Measurements from ENCODE around the gene PIP4K2A.
"Not testable (repeated sequence)": the region's sequence is repeated elsewhere in the genome, so short reads cannot be mapped to it uniquely, and the experiment has no call there.

The PIP4K2A gene

GRCh38 chr10:22512015-22512414, 202.4 kb downstream of the PIP4K2A start:
- not testable (repeated sequence) for H3K4me1 ChIP-seq (ENCODE audit: control insufficient read depth, insufficient read depth, low read length); H3K27me3 ChIP-seq (ENCODE audit: control insufficient read depth, insufficient read depth, low read length); H3K36me3 ChIP-seq (ENCODE audit: insufficient read depth, low read length); H3K9ac ChIP-seq (ENCODE audit: low read depth, low read length); H3K4me3 ChIP-seq (ENCODE audit: low read length); H3K9me3 ChIP-seq (replicated peaks; ENCODE audit: low read length); H3K4me2 ChIP-seq (ENCODE audit: low read length)

GRCh38 chr10:22508214-22508613, 206.2 kb downstream of the PIP4K2A start:
- not testable (repeated sequence) for H3K9ac ChIP-seq (ENCODE audit: low read depth, low read length); H3K4me3 ChIP-seq (ENCODE audit: low read length); H3K36me3 ChIP-seq (ENCODE audit: insufficient read depth, low read length); H3K9me3 ChIP-seq (replicated peaks; ENCODE audit: low read length); H3K4me2 ChIP-seq (ENCODE audit: low read length); H3K4me1 ChIP-seq (ENCODE audit: control insufficient read depth, insufficient read depth, low read length)
- H3K27me3 ChIP-seq (ENCODE audit: control insufficient read depth, insufficient read depth, low read length), result peaks cover 18% of the 10 kb centered on the region

- Histone ChIP-seq H3K27me3 (ENCODE audit: control insufficient read depth, insufficient read depth, low read length) (peaks cover 32% of the 10 kb centered on the region), H3K4me3 (ENCODE audit: low read length) (no peak overlapping the region), H3K9me3 (replicated peaks; ENCODE audit: low read length) (no peaks in the 10 kb centered on the region), H3K4me1 (ENCODE audit: control insufficient read depth, insufficient read depth, low read length) (peaks cover 3% of the 10 kb centered on the region), H3K4me2 (ENCODE audit: low read length) (no peak overlapping the region), H3K36me3 (ENCODE audit: insufficient read depth, low read length) (no peaks in the 10 kb centered on the region), H3K9ac (ENCODE audit: low read depth, low read length) (no peak overlapping the region)
Measured at GRCh38 chr10:22505911-22506685, 208.3 kb downstream of the PIP4K2A start.

- H3K36me3 ChIP-seq (ENCODE audit: insufficient read depth, low read length), result no peaks in the 10 kb centered on the region
Measured at GRCh38 chr10:22504766-22505165, 209.6 kb downstream of the PIP4K2A start.

GRCh38 chr10:22503315-22504088, 210.9 kb downstream of the PIP4K2A start:
- Histone ChIP-seq H3K4me3 (ENCODE audit: low read length) (no peak overlapping the region), H3K27me3 (ENCODE audit: control insufficient read depth, insufficient read depth, low read length) (peaks cover 50% of the 10 kb centered on the region), H3K4me2 (ENCODE audit: low read length) (no peak overlapping the region), H3K9ac (ENCODE audit: low read depth, low read length) (no peak overlapping the region), H3K4me1 (ENCODE audit: control insufficient read depth, insufficient read depth, low read length) (peaks cover 3% of the 10 kb centered on the region), H3K36me3 (ENCODE audit: insufficient read depth, low read length) (no peaks in the 10 kb centered on the region), H3K9me3 (replicated peaks; ENCODE audit: low read length) (no peaks in the 10 kb centered on the region)

More at GRCh38 chr10:22504766-22505165, 209.6 kb downstream of the PIP4K2A start:
- H3K9ac ChIP-seq (ENCODE audit: low read depth, low read length), result no peak overlapping the region
- H3K4me2 ChIP-seq (ENCODE audit: low read length), result no peak overlapping the region
- H3K27me3 ChIP-seq (ENCODE audit: control insufficient read depth, insufficient read depth, low read length), result peaks cover 37% of the 10 kb centered on the region
- peaks cover 3% of the 10 kb centered on the region for H3K4me1 ChIP-seq (ENCODE audit: control insufficient read depth, insufficient read depth, low read length)
- H3K4me3 ChIP-seq (ENCODE audit: low read length), result no peak overlapping the region
- no peaks in the 10 kb centered on the region for H3K9me3 ChIP-seq (replicated peaks; ENCODE audit: low read length)

GRCh38 chr10:22501863-22502262, 212.5 kb downstream of the PIP4K2A start:
- Histone ChIP-seq H3K9me3 (replicated peaks; ENCODE audit: low read length) (no peaks in the 10 kb centered on the region), H3K4me2 (ENCODE audit: low read length) (no peak overlapping the region), H3K27me3 (ENCODE audit: control insufficient read depth, insufficient read depth, low read length) (peaks cover 50% of the 10 kb centered on the region), H3K9ac (ENCODE audit: low read depth, low read length) (no peak overlapping the region), H3K4me1 (ENCODE audit: control insufficient read depth, insufficient read depth, low read length) (peaks cover 3% of the 10 kb centered on the region), H3K4me3 (ENCODE audit: low read length) (no peak overlapping the region), H3K36me3 (ENCODE audit: insufficient read depth, low read length) (no peaks in the 10 kb centered on the region)

- H3K9me3 ChIP-seq (replicated peaks; ENCODE audit: low read length), result no peaks in the 10 kb centered on the region
- H3K4me2 ChIP-seq (ENCODE audit: low read length), result no peak overlapping the region
- H3K9ac ChIP-seq (ENCODE audit: low read depth, low read length), result no peak overlapping the region
- no peaks in the 10 kb centered on the region for H3K36me3 ChIP-seq (ENCODE audit: insufficient read depth, low read length)
- H3K4me1 ChIP-seq (ENCODE audit: control insufficient read depth, insufficient read depth, low read length), result peaks cover 3% of the 10 kb centered on the region
- H3K27me3 ChIP-seq (ENCODE audit: control insufficient read depth, insufficient read depth, low read length), result peaks cover 50% of the 10 kb centered on the region
- no peak overlapping the region for H3K4me3 ChIP-seq (ENCODE audit: low read length)
Measured at GRCh38 chr10:22501413-22501812, 213.0 kb downstream of the PIP4K2A start.

GRCh38 chr10:22500656-22501340, 213.6 kb downstream of the PIP4K2A start:
- H3K9me3 ChIP-seq (replicated peaks; ENCODE audit: low read length), result no peaks in the 10 kb centered on the region
- peaks cover 48% of the 10 kb centered on the region for H3K27me3 ChIP-seq (ENCODE audit: control insufficient read depth, insufficient read depth, low read length)
- no peak overlapping the region for H3K4me2 ChIP-seq (ENCODE audit: low read length)
- H3K36me3 ChIP-seq (ENCODE audit: insufficient read depth, low read length), result no peaks in the 10 kb centered on the region
- H3K4me1 ChIP-seq (ENCODE audit: control insufficient read depth, insufficient read depth, low read length), result no peaks in the 10 kb centered on the region
- H3K9ac ChIP-seq (ENCODE audit: low read depth, low read length), result no peak overlapping the region
- no peak overlapping the region for H3K4me3 ChIP-seq (ENCODE audit: low read length)

GRCh38 chr10:22499973-22500372, 214.4 kb downstream of the PIP4K2A start:
- not testable (repeated sequence) for H3K9me3 ChIP-seq (replicated peaks; ENCODE audit: low read length); H3K9ac ChIP-seq (ENCODE audit: low read depth, low read length); H3K36me3 ChIP-seq (ENCODE audit: insufficient read depth, low read length); H3K4me1 ChIP-seq (ENCODE audit: control insufficient read depth, insufficient read depth, low read length); H3K4me2 ChIP-seq (ENCODE audit: low read length); H3K4me3 ChIP-seq (ENCODE audit: low read length)
- H3K27me3 ChIP-seq (ENCODE audit: control insufficient read depth, insufficient read depth, low read length), result peaks cover 44% of the 10 kb centered on the region

- Histone ChIP-seq H3K9me3 (replicated peaks; ENCODE audit: low read length) (no peaks in the 10 kb centered on the region), H3K4me2 (ENCODE audit: low read length) (no peak overlapping the region), H3K9ac (ENCODE audit: low read depth, low read length) (no peak overlapping the region), H3K4me3 (ENCODE audit: low read length) (no peak overlapping the region), H3K36me3 (ENCODE audit: insufficient read depth, low read length) (no peaks in the 10 kb centered on the region), H3K27me3 (ENCODE audit: control insufficient read depth, insufficient read depth, low read length) (peaks cover 25% of the 10 kb centered on the region), H3K4me1 (ENCODE audit: control insufficient read depth, insufficient read depth, low read length) (no peaks in the 10 kb centered on the region)
Measured at GRCh38 chr10:22495396-22495795, 219.0 kb downstream of the PIP4K2A start.

- Histone ChIP-seq H3K36me3 (ENCODE audit: insufficient read depth, low read length) (no peaks in the 10 kb centered on the region), H3K9ac (ENCODE audit: low read depth, low read length) (no peak overlapping the region), H3K4me2 (ENCODE audit: low read length) (no peak overlapping the region), H3K4me1 (ENCODE audit: control insufficient read depth, insufficient read depth, low read length) (no peaks in the 10 kb centered on the region), H3K9me3 (replicated peaks; ENCODE audit: low read length) (no peaks in the 10 kb centered on the region), H3K4me3 (ENCODE audit: low read length) (no peak overlapping the region), H3K27me3 (ENCODE audit: control insufficient read depth, insufficient read depth, low read length) (peaks cover 16% of the 10 kb centered on the region)
Measured at GRCh38 chr10:22494007-22494406, 220.4 kb downstream of the PIP4K2A start.

Measured in skeletal muscle satellite cell (primary cell).